Ovary (tissue), 9 donors: Measurements from ENCODE around the gene NKIRAS2. TPM values are rescaled to one million over a fixed set of nuclear protein-coding genes. Genes with fewer than 3 reads are reported as not detected.
"Not testable (repeated sequence)": the region's sequence is repeated elsewhere in the genome, so short reads cannot be mapped to it uniquely, and the experiment has no call there.

Experiments used
- DNase-seq, 5 donors: peaks; one replicate each; pipeline ENCODE4 v3.0.0-alpha.2; 2019 to 2020
- H3K27ac ChIP-seq, 2 donors: fragments of 200-600 bp; one replicate each; pipeline versions ENCODE4 v1.5.1 to v1.8.0; 2019 to 2022
- H3K27me3 ChIP-seq: fragments of 200-600 bp; one replicate; pipeline ENCODE4 v1.8.0; 2022
- H3K36me3 ChIP-seq: fragments of 200-600 bp; sonication (generic); one replicate; pipeline ENCODE4 v1.5.1; 2019
- H3K4me1 ChIP-seq: one replicate; pipeline ENCODE4 v1.8.1; 2013; ENCODE audit warnings: mild to moderate bottlenecking, moderate library complexity; ENCODE audit not compliant: insufficient read depth
- H3K4me3 ChIP-seq: fragments of 200-600 bp; sonication (generic); one replicate; pipeline ENCODE4 v1.5.1; 2017
- H3K9me3 ChIP-seq, 2 donors: fragments of 200-600 bp in 1 of 2; sonication (generic) in 1 of 2; one replicate each; pipeline versions ENCODE4 v1.5.1 to v1.8.1; 2013 to 2019; ENCODE audit warnings: mild to moderate bottlenecking in 1 of 2, moderate library complexity in 1 of 2
- EP300 ChIP-seq: sonication (generic); formaldehyde crosslinking; IDR thresholded peaks from one replicate; pipeline ENCODE4 v1.6.1; 2017; ENCODE audit warnings: antibody characterized with exemption
- POLR2A ChIP-seq: fragments of 450-650 bp; IDR thresholded peaks from one replicate; pipeline ENCODE4 v1.6.1; 2017; ENCODE audit warnings: antibody characterized with exemption, mild to moderate bottlenecking, moderate library complexity
- WGBS, 3 donors: extraction: QIAGEN DNeasy Blood & Tissue Kit in 1 of 3; methylation state at CpG; one replicate each; pipeline versions ENCODE4 v1.1.5 to v1.1.7; 2013 to 2017; 5-methylcytosine and 5-hydroxymethylcytosine counted together
- intact Hi-C, 4 donors: fragments of 100-400 bp; cut with DNase I; formaldehyde crosslinking; loops; one replicate each; pipeline versions ENCODE4 v1.11.0 to v1.15.1; 2022 to 2023
- polyA plus RNA-seq, 2 donors: library from polyadenylated mRNA; stranded (reverse); fragments of 200-250 nt in 1 of 2; fragments of 350-450 nt in 1 of 2; fragmentation: Illumina TruSeq in 1 of 2; extraction: RNeasy Lipid Tissue Mini Kit (QIAGEN cat#74804) in 1 of 2; gene quantifications; one replicate each; pipeline ENCODE4 v1.2.3, GENCODE V29; 2013 to 2014
- total RNA-seq, 7 donors: library from RNA; depleted of rRNA in 2 of 7; stranded (reverse); fragments of >200 nt in 2 of 7; fragmentation: NEBNext Ultra II Directional in 3 of 7; extraction: Animal tissue kit (Norgen Biotek cat#: 25700) in 3 of 7; gene quantifications; one replicate each; pipeline versions ENCODE4 v1.1.0 to v1.2.4, GENCODE V29; 2016 to 2023
- TF ChIP-seq, protein P1 (sequence below), 3 donors: fragments of 450-650 bp in 2 of 3; fragments of 200-600 bp in 1 of 3; IDR thresholded peaks; one replicate each; pipeline versions ENCODE4 v1.5.1 to v1.8.0; 2016 to 2022; ENCODE audit warnings: antibody characterized with exemption in 3 of 3, mild to moderate bottlenecking in 1 of 3
- donor health status: DM: no; HTN: no; CAD: no; lungs with moderate emphysema.
- donor health status: DM: no; HTN: no; CAD: no.
- donor health status: Bipolar disorder and iron deficiency.
- donor health status: DM: yes; HTN: yes; CAD: no.
- donor health status: DM: no; HTN: no; CAD: no.
- donor health status: DM: yes; HTN: yes; CAD: no.

The NKIRAS2 gene
- total and polyA plus RNA-seq, 9 donors = 11.8 to 27.6 (median 23.9) TPM

DNA sequence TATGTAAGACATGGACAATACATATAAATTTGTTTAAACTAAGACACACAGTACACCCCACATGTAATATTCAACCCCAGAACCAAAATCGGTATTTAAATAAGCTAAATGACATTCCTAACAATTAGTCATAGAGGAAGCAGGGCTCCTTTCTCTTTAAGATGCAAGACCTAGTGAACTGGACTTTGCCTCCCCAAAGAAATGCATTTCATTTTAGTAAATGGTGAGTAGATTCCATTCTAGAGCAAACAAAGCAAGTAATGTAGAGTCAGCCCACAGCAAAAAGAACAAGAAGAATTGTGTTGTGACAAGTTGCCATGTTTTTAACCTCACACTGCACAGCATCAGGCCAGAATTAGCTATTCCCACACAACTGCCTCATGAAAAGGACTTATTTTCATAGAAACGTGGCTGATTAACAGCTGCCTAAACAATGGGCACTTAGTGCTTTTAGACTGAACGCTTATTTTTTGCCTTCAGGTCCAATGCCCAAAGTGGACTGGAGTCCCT lies 17.0 kb upstream of the NKIRAS2 start:
- intact Hi-C loops = no loop called here
- TF ChIP-seq, protein P1, sequence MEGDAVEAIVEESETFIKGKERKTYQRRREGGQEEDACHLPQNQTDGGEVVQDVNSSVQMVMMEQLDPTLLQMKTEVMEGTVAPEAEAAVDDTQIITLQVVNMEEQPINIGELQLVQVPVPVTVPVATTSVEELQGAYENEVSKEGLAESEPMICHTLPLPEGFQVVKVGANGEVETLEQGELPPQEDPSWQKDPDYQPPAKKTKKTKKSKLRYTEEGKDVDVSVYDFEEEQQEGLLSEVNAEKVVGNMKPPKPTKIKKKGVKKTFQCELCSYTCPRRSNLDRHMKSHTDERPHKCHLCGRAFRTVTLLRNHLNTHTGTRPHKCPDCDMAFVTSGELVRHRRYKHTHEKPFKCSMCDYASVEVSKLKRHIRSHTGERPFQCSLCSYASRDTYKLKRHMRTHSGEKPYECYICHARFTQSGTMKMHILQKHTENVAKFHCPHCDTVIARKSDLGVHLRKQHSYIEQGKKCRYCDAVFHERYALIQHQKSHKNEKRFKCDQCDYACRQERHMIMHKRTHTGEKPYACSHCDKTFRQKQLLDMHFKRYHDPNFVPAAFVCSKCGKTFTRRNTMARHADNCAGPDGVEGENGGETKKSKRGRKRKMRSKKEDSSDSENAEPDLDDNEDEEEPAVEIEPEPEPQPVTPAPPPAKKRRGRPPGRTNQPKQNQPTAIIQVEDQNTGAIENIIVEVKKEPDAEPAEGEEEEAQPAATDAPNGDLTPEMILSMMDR (IDR thresholded peaks at IDR 0.05) = no peak
- TF ChIP-seq POLR2A (no peak), EP300 (no peak)
- Histone ChIP-seq H3K36me3 (no peaks in the 10 kb centered on the region), H3K4me3 (no peak overlapping the region), H3K9me3 (no peaks in the 10 kb centered on the region), H3K27me3 (no peaks in the 10 kb centered on the region), H3K27ac (no peak overlapping the region), H3K4me1 (peaks cover 2% of the 10 kb centered on the region)
- 70 to 76% (median 70%) methylated on average over 3 of the region's 3 CpGs for WGBS, 3 donors
- DNase-seq = no peak

DNA sequence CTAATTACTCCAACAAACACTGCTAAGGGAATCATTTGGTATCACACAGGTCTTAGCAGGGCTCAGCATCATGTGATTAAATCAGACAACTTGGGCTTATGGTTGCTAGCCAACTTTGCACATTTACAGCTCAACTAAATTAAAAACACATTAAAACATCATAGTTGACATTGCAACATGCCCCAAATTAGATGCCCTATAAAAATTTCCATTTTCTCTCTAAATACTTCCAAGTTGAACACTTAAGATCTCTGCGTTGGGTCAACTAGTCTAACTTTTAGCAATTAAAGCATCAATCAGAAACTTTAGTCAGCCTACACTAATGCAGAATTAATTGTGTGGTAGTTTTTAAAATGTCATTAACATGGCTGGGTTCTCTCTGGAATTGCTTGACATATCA lies 14.7 kb upstream of the NKIRAS2 start:
- TF ChIP-seq POLR2A (no peak), EP300 (no peak)
- TF ChIP-seq, protein P1 (IDR thresholded peaks at IDR 0.05) = no peak
- intact Hi-C loops = no loop called here
- H3K4me1 ChIP-seq = peaks cover 3% of the 10 kb centered on the region
- H3K9me3 ChIP-seq = no peaks in the 10 kb centered on the region
- H3K36me3 ChIP-seq = no peaks in the 10 kb centered on the region
- WGBS, 3 donors = 73 to 79% (median 78%) methylated on average over 1 of the region's 1 CpG
- DNase-seq = no peak
- no peaks in the 10 kb centered on the region for H3K27me3 ChIP-seq
- H3K27ac ChIP-seq = no peak overlapping the region
- no peak overlapping the region for H3K4me3 ChIP-seq

DNA sequence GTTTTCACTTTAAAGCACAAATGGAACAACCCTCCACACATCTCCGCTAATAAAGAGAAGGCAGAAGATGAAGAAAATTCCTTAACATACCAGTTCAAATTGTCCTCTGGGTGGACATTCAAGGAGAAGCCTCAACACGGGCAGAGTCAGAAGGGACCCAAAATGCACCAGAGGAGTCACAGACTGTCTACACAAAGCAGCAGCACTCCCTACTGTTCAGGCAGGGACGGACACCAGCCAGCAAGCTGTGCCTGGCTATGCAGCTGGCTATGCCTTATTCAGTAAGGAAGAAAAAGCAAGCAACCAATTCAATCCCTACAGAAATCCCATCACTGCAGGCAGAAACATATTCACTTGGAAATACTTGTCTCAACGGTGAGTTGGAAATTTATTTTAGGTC lies 10.7 kb upstream of the NKIRAS2 start:
- no peak for TF ChIP-seq POLR2A
- TF ChIP-seq, protein P1 (IDR thresholded peaks at IDR 0.05) = no peak
- no peak overlapping the region for H3K4me3 ChIP-seq
- no peaks in the 10 kb centered on the region for H3K36me3 ChIP-seq
- DNase-seq = no peak
- WGBS, 3 donors = 78 to 87% (median 78%) methylated on average over 4 of the region's 4 CpGs
- peaks cover 3% of the 10 kb centered on the region for H3K4me1 ChIP-seq
- H3K9me3 ChIP-seq = no peaks in the 10 kb centered on the region
- intact Hi-C loops = no loop called here
- H3K27me3 ChIP-seq = no peaks in the 10 kb centered on the region
- H3K27ac ChIP-seq = no peak overlapping the region

GRCh38 chr17:42010266-42010680 lies 9.6 kb upstream of the NKIRAS2 start:
- H3K4me1 ChIP-seq, H3K4me3 ChIP-seq, H3K9me3 ChIP-seq, H3K27me3 ChIP-seq, H3K27ac ChIP-seq, intact Hi-C loops, DNase-seq, H3K36me3 ChIP-seq: not testable (repeated sequence)
- WGBS, 3 donors = 68 to 72% (median 72%) methylated on average over 9 of the region's 9 CpGs

GRCh38 chr17:42010898-42011516 lies 8.9 kb upstream of the NKIRAS2 start:
- Histone ChIP-seq H3K27me3 (no peaks in the 10 kb centered on the region), H3K27ac (no peak overlapping the region), H3K4me1 (peaks cover 6% of the 10 kb centered on the region), H3K36me3 (no peaks in the 10 kb centered on the region), H3K4me3 (no peak overlapping the region), H3K9me3 (no peaks in the 10 kb centered on the region)
- TF ChIP-seq EP300 (no peak), POLR2A (no peak)
- TF ChIP-seq, protein P1 (IDR thresholded peaks at IDR 0.05) = no peak
- 94 to 95% (median 95%) methylated on average over 3 of the region's 3 CpGs for WGBS, 3 donors
- intact Hi-C loops = no loop called here
- no peak for DNase-seq

- not testable (repeated sequence) for H3K4me1 ChIP-seq
Observed at GRCh38 chr17:42012363-42012762, 7.5 kb upstream of the NKIRAS2 start.

DNA sequence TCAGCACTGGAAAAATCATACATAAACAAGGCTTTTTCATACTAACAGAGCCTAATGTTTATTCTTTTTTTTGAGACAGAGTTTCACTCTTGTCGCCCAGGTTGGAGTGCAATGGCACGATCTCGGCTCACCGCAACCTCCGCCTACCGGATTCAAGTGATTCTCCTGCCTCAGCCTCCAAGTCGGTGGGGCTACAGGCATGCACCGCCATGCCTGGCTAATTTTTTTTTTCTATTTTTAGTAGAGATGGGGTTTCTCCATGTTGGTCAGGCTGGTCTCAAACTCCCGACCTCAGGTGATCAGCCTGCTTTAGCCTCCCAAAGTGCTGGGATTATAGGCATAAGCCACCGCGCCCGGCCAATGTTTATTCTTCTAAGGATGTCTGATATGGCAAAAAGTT lies 6.2 kb upstream of the NKIRAS2 start:
- H3K27me3 ChIP-seq, H3K4me3 ChIP-seq, intact Hi-C loops, H3K27ac ChIP-seq, H3K36me3 ChIP-seq, H3K4me1 ChIP-seq, DNase-seq, H3K9me3 ChIP-seq: not testable (repeated sequence)
- 88 to 93% (median 93%) methylated on average over 12 of the region's 12 CpGs for WGBS, 3 donors

More at GRCh38 chr17:42012363-42012762, 7.5 kb upstream of the NKIRAS2 start:
- 68 to 83% (median 77%) methylated on average over 4 of the region's 4 CpGs for WGBS, 3 donors
- H3K36me3 ChIP-seq, H3K9me3 ChIP-seq, DNase-seq, intact Hi-C loops, H3K4me3 ChIP-seq, H3K27ac ChIP-seq, H3K27me3 ChIP-seq: not testable (repeated sequence)
